Left renal pelvis (tissue), 4 donors: Measurements from ENCODE around the gene TRIM52. TPM values are rescaled to one million over a fixed set of nuclear protein-coding genes. Genes with fewer than 3 reads are reported as not detected.
"Not testable (repeated sequence)": the region's sequence is repeated elsewhere in the genome, so short reads cannot be mapped to it uniquely, and the experiment has no call there.

Experiments
- DNase-seq, 4 donors: peaks; one replicate each; pipeline ENCODE4 v3.0.0-alpha.2; 2013; ENCODE audit warnings: low read depth in 4 of 4, low spot score in 3 of 4
- polyA plus RNA-seq, 4 donors: library from polyadenylated mRNA; unstranded; fragments of 120-200 nt; gene quantifications; one replicate each; pipeline ENCODE4 v1.2.1, GENCODE V29; 2013; ENCODE audit not compliant: insufficient read length in 4 of 4

TRIM52 gene
- 10 to 100 TPM; 23.4 to 42.5 (median 27.2) TPM for polyA plus RNA-seq

- DNase-seq = peak; percentile 76 to 85 (median 82)
These were observed at the start of gene TRIM52 for GRCh38 chr5:181260720-181261319. Gene TRIM52, minus strand, starts transcription at chr5:181261143. Its CDS starts 330 bp downstream, at chr5:181260813.

DNA sequence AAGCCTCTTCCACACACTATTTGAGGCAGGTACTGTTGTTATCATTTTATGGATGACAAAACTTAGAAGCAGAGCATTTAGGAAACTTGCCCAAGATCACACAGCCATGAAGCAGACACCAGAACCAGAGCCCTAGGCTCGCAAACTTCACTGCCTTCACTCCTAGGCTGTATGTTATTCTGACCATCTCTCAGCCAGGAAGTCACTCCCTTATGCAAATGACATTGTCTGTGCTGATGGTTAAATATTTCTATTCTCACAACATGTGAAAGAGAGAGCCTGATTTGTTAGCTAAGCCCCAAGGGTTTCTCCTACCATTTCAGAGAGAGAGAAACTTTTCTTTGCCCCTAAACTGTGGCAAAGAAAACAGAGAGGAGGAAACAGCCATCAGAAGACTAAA lies 26.4 kb upstream of the TRIM52 start:
- not testable (repeated sequence) for DNase-seq

DNA sequence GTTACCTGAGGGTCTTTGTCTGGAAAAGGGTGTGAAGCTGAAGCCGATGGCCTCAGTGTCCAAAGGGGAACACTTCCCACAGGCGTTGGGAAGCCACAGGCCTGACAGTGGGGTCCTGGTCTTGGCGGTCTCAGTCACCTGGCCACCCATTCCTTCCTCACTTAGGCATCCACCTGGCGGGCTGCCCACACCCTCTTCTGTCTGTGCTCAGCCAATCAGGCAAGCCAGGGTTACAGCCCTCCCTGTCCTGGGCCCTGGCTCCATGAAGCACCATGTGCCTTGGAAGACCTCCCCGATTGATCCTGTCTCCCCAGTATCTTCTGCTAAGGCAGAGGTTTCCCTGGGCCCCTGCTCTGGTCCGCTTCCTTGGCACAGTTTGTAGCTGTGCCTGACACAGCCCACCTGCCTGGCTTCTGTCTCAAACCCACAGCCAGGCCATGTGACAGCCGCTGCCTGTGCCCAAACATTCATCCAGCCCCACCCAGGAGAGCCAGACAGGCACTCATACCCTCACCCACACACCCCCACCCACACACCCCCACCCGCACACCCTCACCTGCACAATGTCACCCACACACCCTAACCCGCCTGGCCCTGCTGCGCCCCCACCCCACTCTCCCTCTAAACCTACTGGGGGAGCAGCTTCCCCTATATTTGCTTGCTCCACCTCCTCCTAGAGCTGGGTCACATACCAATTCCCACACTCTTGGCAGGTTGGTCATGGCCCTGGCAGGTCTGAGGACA lies 25.2 kb upstream of the TRIM52 start:
- not testable (repeated sequence) for DNase-seq

DNA sequence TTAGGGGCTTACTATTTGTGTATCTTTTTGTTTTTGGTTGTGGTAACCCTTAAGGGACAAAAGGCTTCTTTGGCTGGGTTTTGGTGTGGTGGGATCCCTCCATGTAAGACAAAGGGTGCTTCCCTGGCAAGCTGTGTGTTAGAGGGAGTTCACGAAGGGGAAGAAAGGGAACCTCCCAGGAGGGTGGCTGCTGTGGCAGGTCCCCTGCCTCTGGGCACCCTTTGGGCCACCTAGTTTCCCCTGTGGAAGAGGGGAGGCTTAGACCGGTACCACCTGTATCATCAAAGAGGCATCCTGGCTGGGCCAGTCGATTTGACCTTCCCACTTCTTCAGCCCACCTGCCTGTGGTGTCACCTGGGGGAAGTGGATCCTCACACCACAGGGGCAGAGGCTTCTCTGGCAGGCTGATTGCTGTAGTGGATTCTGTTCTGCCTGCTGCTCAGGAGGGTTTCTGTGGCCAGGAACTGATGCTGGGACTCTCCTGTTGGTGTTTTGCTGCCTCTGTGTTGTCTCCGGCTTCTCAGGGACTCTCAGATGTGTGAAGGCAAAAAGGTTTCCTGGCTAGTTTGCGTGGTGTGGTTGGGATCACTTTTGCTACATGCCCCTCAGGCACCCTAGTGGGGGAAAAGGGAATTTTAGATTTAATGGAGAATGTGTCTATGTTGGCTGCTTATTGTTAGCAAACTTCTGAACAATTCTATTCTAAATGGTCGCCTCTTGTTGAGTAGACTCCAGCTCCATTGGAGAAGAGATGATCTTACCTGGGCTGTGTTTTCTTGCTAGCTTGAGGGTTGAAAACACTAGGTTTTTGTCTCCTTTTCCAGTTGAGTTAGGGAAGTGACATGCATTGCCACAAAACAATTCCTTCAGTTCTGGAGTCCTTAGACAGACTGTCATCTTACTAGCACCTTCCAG lies 23.2 kb upstream of the TRIM52 start:
- not testable (repeated sequence) for DNase-seq

- no peak for DNase-seq
These were observed 22.4 kb upstream of the TRIM52 start for GRCh38 chr5:181283347-181283746.

DNA sequence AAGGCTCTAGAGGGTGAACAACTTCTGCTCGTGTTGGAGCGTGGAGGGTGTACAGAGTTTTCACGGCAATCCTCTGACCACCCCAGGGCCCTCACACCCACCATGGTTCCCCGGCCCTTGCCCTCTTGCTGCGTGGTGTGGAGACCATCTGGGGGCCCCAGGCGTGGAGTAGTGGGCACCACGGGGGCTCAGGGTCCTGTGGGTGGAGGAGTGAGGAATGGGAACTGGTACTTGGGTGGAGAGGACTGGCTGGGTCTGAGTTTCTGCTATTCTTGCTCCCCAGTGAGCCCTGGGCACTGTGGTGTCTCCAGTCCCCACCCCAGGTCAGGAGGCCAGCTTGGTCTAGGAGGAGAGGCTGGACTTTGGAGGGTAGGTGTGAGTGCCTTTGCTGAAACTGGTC lies 21.9 kb upstream of the TRIM52 start:
- DNase-seq = no peak

DNA sequence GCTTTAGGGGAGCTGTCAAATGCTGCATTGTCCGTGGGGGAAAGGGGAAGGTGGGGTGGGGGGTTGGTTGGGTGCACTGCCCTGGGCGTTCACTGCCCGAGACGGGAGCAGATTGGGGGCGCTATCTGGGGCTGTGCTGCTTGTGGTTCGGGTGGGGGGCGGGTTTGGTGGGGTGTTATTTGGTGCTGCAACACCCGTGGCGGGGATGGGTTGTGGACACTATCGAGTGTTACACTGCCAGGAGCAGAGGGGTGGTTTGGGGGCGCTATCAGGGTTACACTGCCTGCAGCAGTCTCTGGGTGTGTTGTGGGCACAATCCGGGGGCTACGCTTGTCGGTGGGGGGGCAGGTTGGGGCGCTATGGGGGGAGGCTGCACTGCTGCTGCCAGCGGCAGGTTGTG lies 21.5 kb upstream of the TRIM52 start:
- not testable (repeated sequence) for DNase-seq

- DNase-seq = no peak
These were observed 21.0 kb upstream of the TRIM52 start for GRCh38 chr5:181281984-181282316.

- no peak for DNase-seq
These were observed 20.4 kb upstream of the TRIM52 start for GRCh38 chr5:181281077-181281983.

DNA sequence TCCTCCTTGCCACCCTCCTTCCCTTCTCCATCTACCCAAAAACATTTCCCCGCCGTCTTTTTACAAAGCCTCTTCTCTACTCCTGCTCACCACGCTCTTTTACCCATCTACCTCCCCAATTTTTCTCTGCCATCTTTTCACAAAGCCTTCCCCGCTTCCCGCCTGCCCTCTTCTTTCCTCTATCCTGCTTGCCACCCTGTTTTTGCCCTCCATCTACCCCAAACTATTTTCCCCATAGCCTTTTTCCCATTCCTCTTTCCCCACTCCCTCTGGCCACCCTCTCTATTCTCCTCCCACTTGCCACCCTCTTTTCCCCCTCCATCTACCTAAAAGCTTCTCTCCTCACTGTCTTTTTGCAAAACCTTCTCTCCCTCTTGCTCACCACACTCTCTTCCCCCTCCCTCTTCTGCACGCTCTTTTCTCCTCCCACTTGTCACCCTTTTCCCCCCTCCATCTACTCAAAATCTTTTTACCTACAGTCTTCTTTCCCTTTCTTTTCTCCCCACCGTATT lies 19.4 kb upstream of the TRIM52 start:
- no peak for DNase-seq

DNA sequence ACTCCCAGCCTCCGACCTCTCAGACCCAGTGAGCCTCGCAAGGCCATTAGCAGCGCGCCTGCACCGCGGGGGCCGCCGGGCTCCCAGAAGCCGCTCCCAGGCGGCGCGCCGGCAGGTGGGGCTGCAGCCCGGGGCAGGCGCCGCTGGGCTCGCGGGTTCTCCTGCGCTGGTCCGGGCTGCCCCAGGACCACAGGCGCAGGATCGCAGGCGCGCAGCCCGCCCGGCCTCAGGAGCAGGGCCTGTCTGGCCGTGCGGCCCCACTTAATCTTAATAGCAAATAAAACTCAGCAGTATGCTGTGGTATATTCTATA lies 12.4 kb upstream of the TRIM52 start:
- not testable (repeated sequence) for DNase-seq

DNA sequence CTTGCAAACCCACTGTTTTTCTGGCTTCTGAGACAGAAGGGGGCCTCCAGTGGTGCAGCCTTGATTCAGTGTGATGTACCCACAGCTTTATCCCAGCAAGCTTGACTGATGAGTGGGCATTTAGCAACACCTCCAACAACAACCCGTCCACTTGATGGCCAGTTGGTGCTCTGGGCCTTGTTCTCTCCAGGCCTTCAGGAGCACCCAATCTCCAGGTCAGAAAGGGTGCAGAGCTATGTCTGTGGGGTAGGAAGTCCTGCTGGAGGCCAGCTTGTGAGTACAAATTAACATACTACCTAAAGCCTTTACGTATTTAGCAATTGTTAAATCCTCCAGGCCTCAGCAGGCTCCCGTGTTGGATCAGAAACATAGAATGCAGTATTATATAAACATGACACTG lies 10.1 kb upstream of the TRIM52 start:
- DNase-seq = no peak

GRCh38 chr5:181267907-181268306 lies 7.0 kb upstream of the TRIM52 start:
- not testable (repeated sequence) for DNase-seq

GRCh38 chr5:181267291-181267904 lies 6.5 kb upstream of the TRIM52 start:
- DNase-seq = not testable (repeated sequence)

DNA sequence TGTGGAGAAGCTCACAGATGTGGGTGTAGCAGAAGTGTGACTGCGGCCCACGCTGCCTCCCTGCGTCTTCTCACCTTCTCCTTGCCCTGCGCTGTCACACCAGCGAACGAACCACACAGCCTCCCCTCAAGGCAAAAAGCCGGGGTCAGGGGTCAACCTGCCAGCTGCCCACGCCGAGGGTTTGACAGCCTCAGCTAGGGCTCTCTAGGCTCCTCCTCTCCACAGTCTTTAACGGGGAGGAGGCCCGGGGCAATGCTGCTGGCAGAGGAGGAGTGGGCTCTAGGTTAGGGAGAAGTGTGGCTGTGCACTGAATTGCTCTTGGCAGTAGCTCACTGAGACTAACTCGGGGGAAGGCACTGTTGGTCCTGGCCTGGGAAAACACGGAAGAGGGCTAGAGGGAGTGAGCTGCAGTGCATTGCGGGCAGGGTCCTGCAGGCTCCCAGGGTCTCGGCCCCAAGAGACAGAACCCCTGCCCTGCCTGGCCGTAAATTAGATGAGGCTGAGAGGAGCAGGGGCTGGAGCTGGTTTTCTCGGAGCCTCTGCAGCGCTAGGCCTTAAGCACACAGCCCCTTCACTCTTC lies 4.2 kb upstream of the TRIM52 start:
- DNase-seq = no peak

- no peak for DNase-seq
These were observed 2.7 kb upstream of the TRIM52 start for GRCh38 chr5:181263633-181264032.

DNA sequence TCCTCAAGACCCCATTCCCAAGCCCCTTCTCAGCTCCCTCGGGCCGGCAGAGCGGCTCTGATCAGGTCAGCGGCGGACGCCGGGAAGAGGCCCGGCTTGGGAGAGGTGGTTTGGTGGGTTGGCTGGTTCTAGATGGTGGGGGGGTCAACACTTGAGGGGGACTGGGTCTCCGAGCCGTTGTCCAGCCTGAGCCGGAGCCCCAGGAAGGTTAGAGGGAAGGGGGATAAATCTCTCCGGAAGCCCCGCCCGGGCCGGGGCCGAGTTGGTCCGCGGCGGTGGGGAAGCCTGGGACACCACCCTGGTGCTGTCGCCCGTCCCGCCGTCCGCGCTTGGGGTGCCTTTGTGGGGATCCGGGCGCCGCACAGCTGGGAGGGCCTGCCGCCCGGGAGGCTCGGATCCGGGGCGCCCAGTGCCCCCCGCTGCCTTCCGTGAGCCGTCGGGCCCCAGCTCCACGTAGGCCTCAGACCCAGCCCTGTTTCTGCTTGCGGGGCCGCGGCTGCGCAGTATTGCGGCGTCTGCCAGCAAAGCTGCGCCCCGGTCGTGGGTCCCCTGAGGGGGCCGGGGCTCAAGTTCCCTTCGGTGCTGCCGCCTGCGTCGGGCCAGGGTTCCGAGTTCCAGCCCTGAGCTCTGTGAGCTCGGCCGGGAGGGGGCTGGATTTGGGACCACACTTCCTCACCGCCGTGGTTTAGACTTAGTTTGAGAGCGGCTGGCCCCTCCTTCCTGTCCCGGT lies 542 bp upstream of the TRIM52 start:
- DNase-seq = peak in 3 of 4 donors; percentile 42 to 63 (median 60)

- DNase-seq = no peak
These were observed 796 bp downstream of the TRIM52 start for GRCh38 chr5:181259974-181260719.
